Activated CD8-positive, alpha-beta memory T cell treated with anti-CD3 and anti-CD28 coated beads for 48 hours (primary cell): Measurements from ENCODE around the gene CELSR3.

Experiments
- DNase-seq, 3 experiments: peaks; one replicate each; pipeline ENCODE4 v3.0.0-alpha.2; 2020; ENCODE audit warnings: low read depth in 2 of 3, low spot score in 2 of 3

The CELSR3 gene

GRCh38 chr3:48688032-48688736 is 25.5 kb upstream of the CELSR3 start:
- no peak for DNase-seq

DNA sequence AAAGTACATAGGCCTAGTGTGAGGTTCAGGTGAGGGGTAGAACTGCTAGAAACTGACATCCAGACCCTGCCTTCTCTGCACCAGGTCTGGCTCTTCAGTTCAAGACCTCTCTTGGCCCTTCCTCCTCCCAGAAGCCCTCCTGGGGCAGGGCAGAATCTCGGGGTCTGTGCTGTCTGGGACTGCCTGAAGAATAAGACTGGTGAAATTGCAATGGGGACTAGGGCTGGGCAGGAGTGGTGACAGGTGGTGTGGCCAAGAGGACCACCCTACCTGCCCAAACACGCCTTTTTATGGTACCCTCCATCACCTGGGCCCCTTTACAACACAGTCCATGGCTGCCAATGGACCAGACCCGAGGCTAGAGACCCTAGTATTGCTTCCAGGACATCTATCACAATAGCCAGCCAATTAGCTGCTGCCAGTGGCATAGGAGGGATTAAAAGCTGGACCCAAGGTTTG is 24.6 kb upstream of the CELSR3 start:
- no peak for DNase-seq

DNA sequence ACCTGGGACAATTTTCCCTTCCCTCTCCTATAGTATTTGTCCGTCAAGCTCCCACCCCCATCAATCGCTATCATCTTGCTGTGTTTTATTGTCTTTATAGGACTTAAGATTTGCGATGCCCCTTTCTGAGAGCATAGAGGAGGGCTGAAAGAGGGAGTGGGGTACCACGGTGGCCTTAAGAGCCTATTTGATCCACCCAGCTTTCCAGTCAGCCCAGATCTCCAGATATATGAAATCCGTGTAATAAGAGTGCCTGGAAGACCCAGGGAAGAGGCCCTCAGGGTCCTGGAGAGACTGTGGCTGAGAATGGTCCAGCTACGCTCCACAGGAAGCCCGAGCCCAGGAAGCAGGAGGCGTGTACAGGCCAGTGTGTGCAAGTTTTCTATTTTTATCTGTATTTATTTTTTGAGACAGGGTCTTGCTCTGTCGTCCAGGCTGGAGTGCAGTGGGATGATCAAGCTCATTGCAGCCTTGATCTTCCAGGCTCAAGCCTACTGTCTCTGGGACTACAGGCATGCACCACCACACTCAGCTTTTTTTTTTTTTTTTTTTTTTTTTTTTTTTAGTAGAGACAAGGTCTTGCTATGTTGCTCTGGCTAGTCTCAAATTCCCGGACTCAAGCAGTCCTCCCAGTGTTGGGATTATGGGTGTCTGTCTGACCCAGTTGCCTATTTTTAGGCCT is 24.0 kb upstream of the CELSR3 start:
- no peak for DNase-seq

DNA sequence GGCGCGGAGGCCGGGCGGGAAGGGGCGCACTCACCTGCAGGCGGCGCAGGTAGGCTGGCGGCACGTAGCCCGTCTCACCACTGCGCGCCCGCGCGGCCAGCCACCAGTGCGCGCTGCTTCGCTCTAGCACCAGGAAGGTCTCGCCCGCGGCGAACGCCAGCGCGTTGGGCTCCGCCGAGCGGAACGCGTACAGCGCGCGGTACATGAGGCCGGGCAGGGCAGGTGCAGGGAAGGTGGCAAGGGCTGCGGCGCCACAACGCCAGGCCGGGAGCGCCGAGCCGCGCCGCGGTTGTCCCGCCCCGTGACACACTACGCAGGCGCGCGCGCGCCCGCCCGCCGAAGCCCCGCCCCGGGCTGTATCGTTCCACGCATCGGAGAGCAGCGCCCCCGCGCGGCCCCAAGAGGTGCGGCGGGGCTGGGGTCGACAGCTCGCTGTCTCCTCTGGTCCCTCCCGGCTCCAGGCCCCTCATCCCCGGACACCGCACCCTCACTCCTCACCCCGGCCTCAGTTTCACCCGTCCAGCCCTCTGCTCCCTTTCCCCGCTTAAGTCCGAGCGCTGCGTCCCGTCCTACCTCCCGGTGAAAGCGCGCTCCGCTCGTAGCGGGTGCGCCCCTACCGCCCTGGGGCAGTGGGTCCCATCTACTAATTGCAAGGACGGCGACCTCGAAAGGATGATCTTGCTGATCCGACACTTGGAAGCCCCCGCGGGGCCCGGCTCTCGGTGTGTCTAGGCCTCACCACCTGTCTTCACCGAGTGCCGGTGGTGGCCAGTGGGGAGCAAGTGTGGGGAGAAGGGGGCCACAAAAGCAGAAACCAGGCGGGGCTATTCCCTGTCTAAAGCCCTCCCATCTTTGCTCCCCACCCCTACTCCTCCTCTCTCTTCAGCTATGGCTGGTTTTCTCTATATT is 23.2 kb upstream of the CELSR3 start, which contains the start of gene NCKIPSD:
NCKIPSD (minus strand) TSS at position 313 of the 909 bp plus-strand sequence; CDS start at position 205, 108 bp downstream.
- DNase-seq: peak; percentile 81 to 90 (median 84)

- DNase-seq: no peak
These were observed 22.6 kb upstream of the CELSR3 start for GRCh38 chr3:48685293-48685602.

DNA sequence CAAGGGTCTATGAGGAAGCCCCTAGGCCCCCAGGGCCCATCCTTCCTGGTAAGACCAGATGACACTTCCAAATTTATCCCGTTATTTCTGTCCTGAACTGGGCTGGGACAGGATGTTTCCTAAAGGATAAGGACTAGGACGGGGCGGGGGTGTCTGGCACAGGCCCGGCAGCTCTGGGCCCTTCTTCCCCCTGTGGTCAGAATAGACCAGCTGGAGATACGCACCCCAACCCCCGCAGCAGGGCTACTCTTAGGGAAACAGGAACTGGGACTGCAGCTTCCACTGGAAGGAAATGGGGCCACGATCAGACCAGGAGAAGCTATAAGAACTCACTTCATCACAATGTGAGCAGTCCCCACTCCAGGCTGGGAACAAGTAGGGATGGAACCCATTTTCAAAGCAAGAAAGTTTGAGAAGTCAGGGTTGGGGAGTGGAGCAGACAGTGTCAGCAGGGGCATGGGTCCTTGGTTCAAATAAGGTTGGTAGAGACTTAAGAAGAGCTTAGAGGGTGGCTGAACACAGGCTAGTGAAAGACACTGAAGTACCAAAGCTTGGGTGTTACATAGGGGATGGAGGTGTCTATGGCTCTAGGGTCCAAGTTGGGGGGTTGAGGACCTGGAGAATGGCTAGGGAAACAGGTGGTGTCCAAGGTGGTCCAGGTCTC is 21.9 kb upstream of the CELSR3 start:
- no peak for DNase-seq

GRCh38 chr3:48684054-48684349 is 21.3 kb upstream of the CELSR3 start:
- no peak for DNase-seq

- no peak for DNase-seq
These were observed 20.1 kb upstream of the CELSR3 start for GRCh38 chr3:48682786-48683185.

DNA sequence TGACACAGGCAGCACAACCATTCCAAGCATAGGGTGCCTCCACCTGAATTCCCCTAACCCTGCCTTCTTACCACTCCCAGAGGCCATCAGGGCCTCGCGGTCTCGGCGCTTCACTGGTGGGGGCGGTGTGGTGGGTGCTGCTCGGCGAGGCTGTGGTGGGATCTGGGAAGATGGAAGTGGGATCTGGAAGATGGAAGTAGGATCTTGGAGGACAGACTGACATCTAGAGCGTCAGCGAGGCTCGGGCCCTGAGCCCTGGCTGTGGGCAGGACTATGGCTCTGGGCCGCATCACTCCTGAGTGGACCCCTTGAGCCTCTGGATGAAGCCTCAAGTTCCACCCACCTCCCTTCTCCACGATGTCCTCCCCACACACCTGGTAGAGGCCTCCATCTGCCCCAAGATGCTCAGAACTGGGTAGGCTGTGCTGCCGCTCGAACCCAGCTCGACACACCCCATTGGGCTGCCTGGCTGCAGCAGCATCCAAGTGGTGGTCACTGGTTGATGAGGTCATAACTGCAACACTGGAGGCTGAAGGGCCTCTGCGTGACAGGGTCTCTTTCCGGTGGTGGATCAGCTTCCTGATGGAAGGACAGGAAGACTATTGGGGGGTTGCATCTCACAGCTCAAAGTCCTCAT is 19.4 kb upstream of the CELSR3 start:
- no peak for DNase-seq

DNA sequence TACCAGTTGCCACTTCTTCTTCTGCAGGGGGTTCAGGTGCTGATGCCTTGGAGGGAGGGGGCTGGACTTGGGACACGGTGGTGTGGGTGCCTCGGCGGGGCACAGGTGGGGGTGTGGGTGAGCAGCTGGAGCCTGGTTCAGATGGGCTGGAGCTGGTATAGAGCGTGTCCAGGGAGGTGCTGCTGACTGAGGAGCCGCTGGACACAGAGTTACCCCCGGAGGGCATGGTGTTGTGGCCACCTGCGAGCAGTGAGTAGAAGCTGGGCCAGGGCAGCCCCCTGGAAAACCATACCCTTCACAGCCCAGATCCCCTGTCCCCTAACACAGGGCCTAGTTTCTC is 18.8 kb upstream of the CELSR3 start:
- DNase-seq: no peak

DNA sequence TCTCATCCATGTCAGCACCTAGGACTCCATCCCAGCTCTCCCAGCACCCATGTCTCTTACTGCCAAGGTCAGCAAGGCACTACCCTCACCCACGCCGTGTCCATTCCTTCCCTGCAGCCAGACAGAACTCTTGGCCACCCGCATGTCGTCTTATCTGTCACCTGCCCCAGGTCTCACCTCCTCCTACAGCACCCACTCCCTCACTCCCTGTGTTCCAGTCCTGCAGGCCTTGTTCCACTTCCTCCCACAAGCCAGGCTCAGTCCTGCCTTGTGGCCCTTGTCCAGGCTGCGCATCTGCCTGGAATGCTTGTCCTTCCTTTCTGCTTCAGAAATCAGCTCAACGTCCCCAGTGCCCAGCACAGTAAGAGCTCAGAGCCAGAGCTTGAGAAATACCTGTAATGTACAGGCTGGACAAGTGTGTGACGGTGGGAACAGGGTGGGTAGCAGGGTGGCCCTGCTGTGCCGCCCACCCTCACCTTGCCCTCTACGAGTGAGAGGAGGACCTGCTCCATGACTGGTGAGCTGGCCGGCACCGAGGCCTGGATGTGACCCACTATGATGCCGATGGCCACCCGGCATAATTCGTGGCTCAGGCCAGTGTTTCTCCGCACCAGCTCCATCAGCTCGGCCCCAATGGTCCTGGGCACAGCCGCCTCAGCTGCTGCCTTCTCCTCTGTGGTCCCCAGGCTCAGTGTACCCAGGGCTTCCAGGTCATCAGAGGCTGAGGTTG is 18.3 kb upstream of the CELSR3 start:
- DNase-seq: no peak

DNA sequence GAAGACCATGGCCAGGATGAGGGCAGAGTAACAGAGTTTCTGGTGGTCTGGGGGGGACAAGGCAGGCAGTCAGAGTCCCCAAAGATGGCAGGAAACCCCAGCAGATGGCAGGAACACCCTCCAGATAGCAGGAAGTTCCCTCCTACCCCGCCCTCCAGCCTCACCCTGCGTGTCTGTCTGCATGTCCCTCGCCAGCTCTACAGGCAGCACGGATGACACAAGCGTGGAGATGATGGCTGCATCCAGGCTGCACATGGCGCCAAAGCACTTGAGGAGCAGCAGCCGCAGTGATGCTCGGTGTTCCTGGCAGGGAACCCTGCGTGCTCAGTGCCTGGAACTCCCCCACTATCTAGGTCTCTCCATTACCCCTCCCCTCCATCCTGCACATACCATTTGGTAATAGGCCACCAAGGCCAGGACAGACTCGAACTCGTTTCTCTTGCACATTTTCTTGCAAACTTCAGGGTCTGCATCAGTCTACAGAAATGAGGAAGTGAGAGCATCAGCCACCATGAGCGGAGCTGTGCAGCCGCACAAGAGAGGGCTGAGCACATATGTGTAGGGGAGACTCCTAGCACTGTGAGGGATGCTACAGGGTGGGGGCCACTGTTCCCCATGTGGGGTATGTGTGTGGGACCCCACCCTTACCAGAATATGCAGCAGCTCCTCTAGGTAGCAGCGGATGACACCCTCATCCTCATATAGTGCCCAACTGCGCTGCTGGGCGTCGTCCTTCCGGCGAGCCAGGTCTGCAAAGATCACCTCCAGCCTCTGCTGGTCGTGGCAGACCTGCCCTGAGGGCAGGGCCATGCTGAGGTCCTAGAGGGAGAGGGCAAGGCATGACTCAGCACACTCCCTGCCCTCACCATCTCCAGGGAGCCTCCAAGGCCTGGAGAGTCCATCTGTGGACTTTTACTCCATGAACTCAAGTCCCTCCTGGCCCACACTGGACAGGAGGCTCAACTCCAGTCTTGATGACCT is 17.0 kb upstream of the CELSR3 start:
- DNase-seq: no peak

GRCh38 chr3:48678566-48679380 is 16.1 kb upstream of the CELSR3 start:
- DNase-seq: no peak

DNA sequence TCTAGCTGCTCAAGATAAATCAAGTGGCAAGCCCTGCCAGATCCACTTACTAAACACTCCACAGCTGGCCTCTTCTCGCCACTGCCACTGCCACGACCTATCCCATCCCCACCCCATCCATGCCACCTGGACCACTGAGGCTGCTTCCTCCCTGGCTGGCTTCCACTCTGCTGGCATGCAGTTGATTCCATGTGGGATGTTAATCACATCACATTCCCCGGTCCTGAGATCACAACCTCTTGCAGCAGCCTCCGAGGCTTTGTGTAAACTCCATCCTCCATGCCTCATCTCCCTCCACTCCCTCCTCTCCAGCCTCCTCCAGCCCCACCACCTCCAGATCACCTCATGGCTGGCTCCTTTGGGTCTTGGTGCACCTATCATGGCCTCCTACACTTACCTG is 15.4 kb upstream of the CELSR3 start:
- no peak for DNase-seq

GRCh38 chr3:48674505-48674904 is 11.8 kb upstream of the CELSR3 start:
- no peak for DNase-seq

GRCh38 chr3:48672522-48672921 is 9.8 kb upstream of the CELSR3 start:
- DNase-seq: no peak

DNA sequence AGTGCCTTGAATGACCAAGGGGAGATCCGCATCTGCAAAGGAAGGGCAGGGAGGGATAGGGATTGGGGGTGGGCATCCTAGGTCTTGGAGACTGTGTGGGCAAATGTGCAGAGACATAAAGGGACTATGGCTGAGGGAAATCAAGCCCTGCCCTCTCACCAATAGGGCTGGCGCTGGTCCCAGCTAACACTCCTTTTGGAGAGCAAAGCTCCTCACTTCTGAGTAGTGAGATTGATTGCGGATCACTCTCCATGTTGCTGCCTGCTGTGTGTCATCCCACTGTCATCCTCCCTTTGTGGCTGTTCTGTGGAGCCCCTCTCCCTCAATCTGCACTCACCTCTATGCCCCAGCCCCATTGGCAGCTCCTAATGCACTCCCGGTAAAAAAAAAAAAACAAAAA is 2.2 kb upstream of the CELSR3 start:
- no peak for DNase-seq

- DNase-seq: no peak
These were observed 1.6 kb upstream of the CELSR3 start for GRCh38 chr3:48664313-48664644.
